Measurements from ENCODE around the gene RAB1B. TPM values are rescaled to one million over a fixed set of nuclear protein-coding genes. Genes with fewer than 3 reads are reported as not detected.

The RAB1B gene
- total and polyA plus RNA-seq, 2 donors from 2014 or later = 153 to 197 TPM

DNA sequence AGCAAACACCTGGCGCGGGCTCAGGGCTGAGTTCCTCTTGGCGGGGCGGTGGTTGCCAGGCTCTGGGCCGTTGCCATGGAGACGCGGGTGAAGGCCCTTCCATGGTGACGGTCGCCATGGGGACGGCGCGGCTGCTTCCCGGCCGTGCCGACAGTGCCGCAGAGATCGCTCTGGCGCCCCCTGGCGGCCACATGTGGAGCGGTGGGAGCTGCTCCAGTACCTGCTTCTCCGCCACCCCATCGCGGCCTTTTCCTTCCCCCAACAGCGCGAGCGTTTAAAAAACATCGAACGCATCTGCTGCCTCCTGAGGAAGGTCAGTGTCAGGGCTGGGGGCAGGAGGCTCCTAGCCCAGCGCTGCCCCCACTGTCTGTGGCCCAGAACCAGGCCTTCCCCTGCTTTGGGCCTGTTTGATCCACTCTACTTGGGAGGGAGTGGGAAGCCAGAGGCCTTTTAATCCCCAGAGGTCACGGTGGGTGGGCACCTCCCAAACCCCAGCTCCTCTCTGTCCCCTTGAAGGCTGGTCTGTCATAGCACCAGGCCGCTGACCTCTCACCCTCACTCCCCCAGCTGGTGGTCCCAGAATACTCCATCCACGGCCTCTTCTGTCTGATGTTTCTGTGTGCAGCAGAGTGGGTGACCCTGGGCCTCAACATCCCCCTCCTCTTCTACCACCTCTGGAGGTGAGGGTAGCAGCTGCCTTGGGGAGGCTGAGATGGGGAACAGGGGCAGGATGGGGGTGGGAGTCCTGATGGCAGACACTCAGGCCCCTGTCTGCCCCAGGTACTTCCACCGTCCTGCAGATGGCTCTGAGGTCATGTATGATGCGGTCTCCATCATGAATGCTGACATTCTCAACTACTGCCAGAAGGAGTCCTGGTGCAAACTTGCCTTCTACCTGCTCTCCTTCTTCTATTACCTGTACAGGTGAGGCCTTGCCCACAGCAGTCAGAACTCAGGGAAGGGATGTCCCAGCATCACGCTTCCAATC, 14.3 kb downstream of the RAB1B start:
- TF ChIP-seq, protein P1, sequence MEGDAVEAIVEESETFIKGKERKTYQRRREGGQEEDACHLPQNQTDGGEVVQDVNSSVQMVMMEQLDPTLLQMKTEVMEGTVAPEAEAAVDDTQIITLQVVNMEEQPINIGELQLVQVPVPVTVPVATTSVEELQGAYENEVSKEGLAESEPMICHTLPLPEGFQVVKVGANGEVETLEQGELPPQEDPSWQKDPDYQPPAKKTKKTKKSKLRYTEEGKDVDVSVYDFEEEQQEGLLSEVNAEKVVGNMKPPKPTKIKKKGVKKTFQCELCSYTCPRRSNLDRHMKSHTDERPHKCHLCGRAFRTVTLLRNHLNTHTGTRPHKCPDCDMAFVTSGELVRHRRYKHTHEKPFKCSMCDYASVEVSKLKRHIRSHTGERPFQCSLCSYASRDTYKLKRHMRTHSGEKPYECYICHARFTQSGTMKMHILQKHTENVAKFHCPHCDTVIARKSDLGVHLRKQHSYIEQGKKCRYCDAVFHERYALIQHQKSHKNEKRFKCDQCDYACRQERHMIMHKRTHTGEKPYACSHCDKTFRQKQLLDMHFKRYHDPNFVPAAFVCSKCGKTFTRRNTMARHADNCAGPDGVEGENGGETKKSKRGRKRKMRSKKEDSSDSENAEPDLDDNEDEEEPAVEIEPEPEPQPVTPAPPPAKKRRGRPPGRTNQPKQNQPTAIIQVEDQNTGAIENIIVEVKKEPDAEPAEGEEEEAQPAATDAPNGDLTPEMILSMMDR (IDR thresholded peaks at IDR 0.05; ENCODE audit: borderline replicate concordance, extremely low read depth, insufficient read depth) = peak; percentile 98
- no peak overlapping the region for H3K4me3 ChIP-seq (ENCODE audit: low read length in 3 of 3)
- no peaks in the 10 kb centered on the region for H3K27me3 ChIP-seq (ENCODE audit: control insufficient read depth, insufficient read depth, low read length)
- no peaks in the 10 kb centered on the region for H3K9me3 ChIP-seq (ENCODE audit: control insufficient read depth in 2 of 3, insufficient read depth in 1 of 3, low read length in 3 of 3)
- H3K4me1 ChIP-seq (ENCODE audit: control insufficient read depth in 2 of 3, insufficient read depth in 2 of 3, low read depth in 1 of 3, low read length in 3 of 3) = peaks cover 0 to 9% (median under 1%) of the 10 kb centered on the region in 3 donors
- DNase-seq (peak; percentile 98 to 100 (median 99)), FAIRE-seq (no peak)
- H3K27ac ChIP-seq (ENCODE audit: low read depth in 2 of 2, low read length in 2 of 2) = no peak overlapping the region
- intact Hi-C loops (cut with DNase I) = no loop called here
- peaks cover 0 to 9% (median 0%) of the 10 kb centered on the region in 3 donors for H3K36me3 ChIP-seq (ENCODE audit: control insufficient read depth in 2 of 3, insufficient read depth in 3 of 3, low read length in 3 of 3)
- no peak overlapping the region for H3K9ac ChIP-seq (ENCODE audit: low read length in 3 of 3)

DNA sequence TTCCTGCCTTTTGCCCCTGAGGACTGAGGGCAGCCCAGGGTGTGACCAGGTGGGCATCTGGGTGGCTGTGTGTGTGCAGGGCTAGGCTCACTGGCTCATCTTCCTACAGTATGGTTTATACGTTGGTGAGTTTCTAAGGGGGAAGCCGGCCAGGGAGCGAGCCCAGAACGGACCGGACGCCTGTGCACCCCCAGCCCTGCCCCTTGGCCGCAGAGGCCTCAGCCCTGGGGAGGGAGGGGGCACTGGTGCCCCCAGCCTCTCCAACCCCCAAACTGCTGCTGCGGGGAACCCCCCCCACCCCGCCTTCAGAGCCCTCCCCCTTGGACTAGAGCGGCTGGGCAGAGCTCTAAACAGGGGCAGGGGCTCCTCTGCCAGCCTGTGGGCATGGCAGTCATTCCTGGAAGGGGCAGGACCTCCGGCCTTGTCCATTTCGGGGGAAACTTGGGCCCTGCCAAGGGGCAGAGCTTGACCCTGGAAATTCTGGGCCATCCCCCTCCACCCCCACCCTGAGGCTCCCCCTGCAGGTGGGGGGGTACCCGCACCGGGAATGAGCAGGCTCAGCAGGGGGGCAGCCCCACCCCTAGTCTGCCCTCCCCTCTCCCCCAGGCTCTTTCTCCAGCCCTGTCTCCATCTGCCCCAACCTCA, 15.1 kb downstream of the RAB1B start:
- intact Hi-C loops (cut with DNase I) = no loop called here
- TF ChIP-seq, protein P1 (IDR thresholded peaks at IDR 0.05; ENCODE audit: borderline replicate concordance, extremely low read depth, insufficient read depth) = no peak
- H3K27ac ChIP-seq (ENCODE audit: low read depth in 2 of 2, low read length in 2 of 2) = no peak overlapping the region
- no peaks in the 10 kb centered on the region for H3K9me3 ChIP-seq (ENCODE audit: control insufficient read depth in 2 of 3, insufficient read depth in 1 of 3, low read length in 3 of 3)
- H3K27me3 ChIP-seq (ENCODE audit: control insufficient read depth, insufficient read depth, low read length) = no peaks in the 10 kb centered on the region
- no peak overlapping the region for H3K9ac ChIP-seq (ENCODE audit: low read length in 3 of 3)
- FAIRE-seq (no peak), DNase-seq (no peak)
- H3K4me3 ChIP-seq (ENCODE audit: low read length in 3 of 3) = no peak overlapping the region
- H3K36me3 ChIP-seq (ENCODE audit: control insufficient read depth in 2 of 3, insufficient read depth in 3 of 3, low read length in 3 of 3) = peaks cover 0 to 9% (median 0%) of the 10 kb centered on the region in 3 donors
- peaks cover 0 to 15% (median 7%) of the 10 kb centered on the region in 3 donors for H3K4me1 ChIP-seq (ENCODE audit: control insufficient read depth in 2 of 3, insufficient read depth in 2 of 3, low read depth in 1 of 3, low read length in 3 of 3)

DNA sequence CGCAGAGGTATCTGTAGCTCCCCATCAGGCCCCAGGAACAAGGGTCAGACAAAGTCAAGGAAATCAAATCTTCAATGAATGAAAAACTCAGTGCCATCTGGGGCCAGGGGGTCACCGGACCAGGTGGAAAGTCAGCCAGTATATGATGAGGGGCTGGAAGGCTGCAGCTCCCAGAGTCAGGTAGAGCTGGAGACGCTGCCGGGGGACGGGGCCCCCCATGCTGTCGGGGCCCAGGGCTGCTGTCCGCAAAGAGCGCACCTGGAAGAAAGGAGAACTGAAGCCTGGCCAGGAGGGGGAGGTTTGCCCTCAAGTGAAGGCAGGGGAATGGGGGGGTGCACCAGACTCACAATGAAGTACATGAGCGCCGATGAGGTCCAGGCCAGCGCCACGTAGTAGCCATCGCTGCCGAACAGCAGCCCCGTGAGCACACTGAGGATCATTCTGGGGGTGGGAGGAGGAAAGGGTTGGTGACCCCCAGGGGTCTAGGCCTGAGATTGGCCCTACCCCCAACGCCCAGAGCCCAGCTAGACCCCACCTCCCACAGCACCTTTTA, 16.2 kb downstream of the RAB1B start:
- intact Hi-C loops (cut with DNase I) = no loop called here
- FAIRE-seq = no peak

More for the DNA sequence above, 16.2 kb downstream of the RAB1B start:
- Histone ChIP-seq H3K36me3 (ENCODE audit: control insufficient read depth in 2 of 3, insufficient read depth in 3 of 3, low read length in 3 of 3) (peaks cover 0 to 9% (median 0%) of the 10 kb centered on the region in 3 donors), H3K27ac (ENCODE audit: low read depth in 2 of 2, low read length in 2 of 2) (no peak overlapping the region), H3K4me1 (ENCODE audit: control insufficient read depth in 2 of 3, insufficient read depth in 2 of 3, low read depth in 1 of 3, low read length in 3 of 3) (peaks cover 0 to 16% (median 8%) of the 10 kb centered on the region in 3 donors), H3K4me3 (ENCODE audit: low read length in 3 of 3) (no peak overlapping the region), H3K27me3 (ENCODE audit: control insufficient read depth, insufficient read depth, low read length) (no peaks in the 10 kb centered on the region), H3K9ac (ENCODE audit: low read length in 3 of 3) (no peak overlapping the region), H3K9me3 (ENCODE audit: control insufficient read depth in 2 of 3, insufficient read depth in 1 of 3, low read length in 3 of 3) (no peaks in the 10 kb centered on the region)
- DNase-seq = no peak
- TF ChIP-seq, protein P1 (IDR thresholded peaks at IDR 0.05; ENCODE audit: borderline replicate concordance, extremely low read depth, insufficient read depth) = no peak

Measured in kidney (tissue), 14 donors.